K562 (cell line): ENCODE measurements around the gene SH2D7. TPM values are rescaled to one million over a fixed set of nuclear protein-coding genes. Genes with fewer than 3 reads are reported as not detected.

ENCODE experiments used
- ATAC-seq: fragments of 200-7000 bp; cut with Tn5 transposase; 3 replicates; pipeline ENCODE4 v1.9.1; 2020; ENCODE audit warnings: moderate library complexity
- BruUV-seq: library from RNA; stranded (reverse); fragments of 400-500 nt; replicated peaks from 2 replicates; lab custom pipeline; 2021; lab: Mats Ljungman, UMichigan
- CTCF ChIA-PET: fragments of 300-600 bp; formaldehyde crosslinking; extraction: SDS; loops from one replicate; lab custom pipeline; 2021; ENCODE audit warnings: low intra/inter-chr PET ratio; lab: Yijun Ruan, JAX
- POLR2A ChIA-PET: fragments of 300-600, 350-650 bp; sonication (Branson Sonifier 250); formaldehyde crosslinking; extraction: SDS; loops from one replicate; lab custom pipeline; 2021; ENCODE audit warnings: antibody characterized with exemption, inconsistent platforms; lab: Yijun Ruan, JAX
- DNase-seq, 4 experiments: peaks; one replicate each; pipeline versions ENCODE4 v3.0.0 to v3.0.0-alpha.2; 2011 to 2018; ENCODE audit warnings: low spot score in 3 of 4, mixed read lengths in 3 of 4; ENCODE audit errors: extremely low read depth in 1 of 4
- FAIRE-seq: peaks from 2 replicates; lab custom pipeline; 2011; peaks lifted over from hg19 to GRCh38; lab: Jason Lieb, UNC
- H2AFZ ChIP-seq: 2 replicates; pipeline ENCODE4 v1.6.0; 2011; ENCODE audit warnings: low read depth, low read length, control low read depth, inconsistent platforms
- H3K27ac ChIP-seq: fragments of 200-600 bp; 3 replicates; pipeline ENCODE4 v1.8.0; 2011; ENCODE audit warnings: low read depth, mild to moderate bottlenecking, control low read depth, inconsistent platforms, low read length, moderate library complexity, mixed read lengths; ENCODE audit errors: extremely low read depth
- H3K27me3 ChIP-seq, 2 experiments: fragments of 300-600 bp in 1 of 2; 2 replicates in 1 of 2; 3 replicates in 1 of 2; pipeline versions ENCODE4 v1.6.0 to v1.8.0; 2011; ENCODE audit warnings: inconsistent platforms in 2 of 2, low read length in 2 of 2, mild to moderate bottlenecking in 1 of 2, mixed read lengths in 1 of 2, moderate library complexity in 1 of 2; ENCODE audit not compliant: control insufficient read depth in 2 of 2, insufficient read depth in 2 of 2
- H3K36me3 ChIP-seq: fragments of 300-600 bp; 3 replicates; pipeline ENCODE4 v1.8.0; 2011; ENCODE audit warnings: mild to moderate bottlenecking, low read length, inconsistent platforms; ENCODE audit not compliant: control insufficient read depth, insufficient read depth
- H3K4me1 ChIP-seq, 2 experiments: fragments of 200-600 bp in 1 of 2; replicated peaks in 1 of 2; 2 replicates in 1 of 2; 3 replicates in 1 of 2; pipeline versions ENCODE4 v1.5.1 to v1.8.0; 2011; ENCODE audit warnings: inconsistent platforms in 2 of 2, low read length in 2 of 2, mild to moderate bottlenecking in 1 of 2, mixed read lengths in 1 of 2, moderate library complexity in 1 of 2; ENCODE audit not compliant: control insufficient read depth in 2 of 2, insufficient read depth in 2 of 2
- H3K4me2 ChIP-seq: 2 replicates; pipeline ENCODE4 v1.6.1; 2011; ENCODE audit warnings: low read length, control low read depth, inconsistent platforms, mixed read lengths; ENCODE audit not compliant: insufficient read depth
- H3K4me3 ChIP-seq: fragments of 200-600 bp; sonication (generic), shearing (Covaris generic); 2 replicates; pipeline ENCODE4 v1.5.1; 2016; ENCODE audit warnings: control low read depth, inconsistent platforms
- H3K79me2 ChIP-seq: fragments of 200-600 bp; 3 replicates; pipeline ENCODE4 v1.8.0; 2011; ENCODE audit warnings: low read length, inconsistent platforms; ENCODE audit not compliant: control insufficient read depth, insufficient read depth
- H3K9ac ChIP-seq, 2 experiments: 2 replicates each; pipeline versions ENCODE4 v1.6.0 to v1.6.1; 2011; ENCODE audit warnings: low read depth in 2 of 2, low read length in 2 of 2, control low read depth in 1 of 2, inconsistent platforms in 1 of 2, mild to moderate bottlenecking in 1 of 2, mixed read lengths in 1 of 2; ENCODE audit not compliant: insufficient read depth in 1 of 2
- H3K9me1 ChIP-seq: one replicate; pipeline ENCODE4 v1.6.0; 2011; ENCODE audit warnings: inconsistent platforms, mild to moderate bottlenecking, low read length, moderate library complexity; ENCODE audit not compliant: control insufficient read depth, insufficient read depth
- H3K9me3 ChIP-seq: replicated peaks from 2 replicates; pipeline ENCODE4 v1.5.1; 2011; ENCODE audit warnings: low read depth, low read length, inconsistent platforms; ENCODE audit not compliant: control insufficient read depth, insufficient read depth
- H4K20me1 ChIP-seq: replicated peaks from 2 replicates; pipeline ENCODE4 v1.6.1; 2011; ENCODE audit warnings: low read length, inconsistent platforms, mixed read lengths; ENCODE audit not compliant: control insufficient read depth, insufficient read depth
- FOSL1 ChIP-seq: fragments of 200-800 bp; sonication (Bioruptor generic); conservative IDR thresholded peaks from 2 replicates; pipeline ENCODE4 v1.6.1; 2016; ENCODE audit warnings: missing genetic modification characterization, missing compliant biosample characterization
- NFE2 ChIP-seq: IDR thresholded peaks from 2 replicates; pipeline ENCODE4 v1.6.1; 2014; ENCODE audit warnings: antibody characterized with exemption, low read depth
- XRCC5 ChIP-seq: fragments of 200-400 bp; formaldehyde crosslinking; IDR thresholded peaks from 2 replicates; pipeline ENCODE4 v1.6.1; 2017; ENCODE audit warnings: low read depth, mild to moderate bottlenecking, low read length
- ZBTB1 ChIP-seq: sonication (generic); formaldehyde crosslinking; IDR thresholded peaks from 2 replicates; pipeline ENCODE4 v1.8.1; 2023; ENCODE audit warnings: missing genetic modification reagents, low read depth, mild to moderate bottlenecking, borderline replicate concordance
- ZNF24 ChIP-seq: fragments of 450-650 bp; IDR thresholded peaks from 2 replicates; pipeline ENCODE4 v1.6.1; 2016
- WGBS: fragments of 100-300 bp; shearing (Covaris generic); methylation state at CpG from one replicate; pipeline ENCODE4 v1.1.6; 2016; ENCODE audit warnings: low coverage, mixed read lengths; ENCODE audit not compliant: insufficient coverage; ENCODE audit errors: missing lambda C conversion rate; 5-methylcytosine and 5-hydroxymethylcytosine counted together
- in situ Hi-C: fragments of 300-500 bp; cut with MboI; formaldehyde crosslinking; loops from 4 replicates; pipeline ENCODE4 v1.15.0; 2018; ENCODE audit warnings: inconsistent platforms, mixed read lengths
- intact Hi-C: fragments of 100-400 bp; cut with micrococcal nuclease; formaldehyde crosslinking; loops from 2 replicates; pipeline ENCODE4 v1.14.2; 2022
- polyA plus RNA-seq, 8 experiments: library from polyadenylated mRNA; depleted of rRNA in 4 of 8; stranded (reverse) in 5 of 8; unstranded in 3 of 8; fragments of >200 nt; fragmentation: Nextera tagmentation in 2 of 8; fragmentation: Illumina TruSeq in 1 of 8; extraction: Ambion mirVana in 2 of 8; extraction: Trizol in 1 of 8; gene quantifications; 2 replicates each; pipeline versions ENCODE4 v1.2.1 to v1.2.3, GENCODE V29; 2011 to 2014; ENCODE audit warnings: inconsistent platforms in 1 of 8, missing spikeins in 1 of 8
- total RNA-seq, 7 experiments: library from RNA; depleted of rRNA in 6 of 7; stranded (reverse); fragments of >200 nt in 6 of 7; fragmentation: Illumina TruSeq in 2 of 7; extraction: Trizol in 2 of 7; gene quantifications; 2 replicates each; pipeline versions ENCODE4 v1.2.1 to v1.2.3, GENCODE V29; 2011 to 2021; ENCODE audit warnings: low replicate concordance in 1 of 7
- TF ChIP-seq, protein P1 (sequence below): IDR thresholded peaks from 3 replicates; pipeline ENCODE4 v1.6.1; 2011; ENCODE audit warnings: borderline replicate concordance, mild to moderate bottlenecking; ENCODE audit not compliant: insufficient read length, insufficient read depth
- TF ChIP-seq, protein P2 (sequence below), 2 experiments: fragments of 450-650 bp in 1 of 2; sonication (generic) in 1 of 2; formaldehyde crosslinking in 1 of 2; IDR thresholded peaks in 1 of 2; conservative IDR thresholded peaks in 1 of 2; 2 replicates each; pipeline versions ENCODE4 v1.6.1 to v1.8.1; 2016 to 2023; ENCODE audit warnings: mild to moderate bottlenecking in 2 of 2, moderate library complexity in 2 of 2, inconsistent platforms in 1 of 2, missing genetic modification reagents in 1 of 2

SH2D7 gene
- total and polyA plus RNA-seq, 9 of the 15 experiments (the other 6 are each of a cell fraction or from before 2014, with no cell fraction given): not detected

DNA sequence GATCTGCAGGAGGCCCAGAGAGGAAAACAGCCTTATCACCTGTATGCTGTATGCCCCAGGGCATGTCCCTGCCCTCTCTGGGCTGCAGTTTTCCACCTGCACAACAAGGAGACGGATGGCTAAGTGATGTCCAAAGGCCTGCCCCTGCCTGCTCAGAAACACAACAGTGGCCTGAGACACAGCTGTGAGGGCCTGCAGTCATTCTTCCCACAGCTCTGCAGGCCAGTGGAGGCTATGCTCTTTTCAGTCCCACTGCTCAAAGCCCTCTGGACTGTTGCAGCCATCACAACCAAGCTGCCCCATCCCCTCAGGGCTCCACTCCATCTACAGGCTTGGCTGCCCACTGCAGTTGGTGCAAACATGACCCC, 9.6 kb upstream of the SH2D7 start:
- Histone ChIP-seq H3K9me3 (no peaks in the 10 kb centered on the region), H3K4me2 (no peak overlapping the region), H3K27me3 (no peaks in the 10 kb centered on the region), H3K9ac (no peak overlapping the region), H4K20me1 (no peaks in the 10 kb centered on the region), H3K79me2 (no peaks in the 10 kb centered on the region), H3K9me1 (no peaks in the 10 kb centered on the region), H2AFZ (peak overlapping the region; percentile 69; the same call in 1 of the 2 replicates), H3K27ac (no peak overlapping the region), H3K36me3 (no peaks in the 10 kb centered on the region), H3K4me1 (0 out of 5 replicates have a peak, but pooled peaks cover 0 to 3% of the 10 kb centered on the region in 2 experiments), H3K4me3 (no peak overlapping the region)
- BruUV-seq: no TSS peak
- intact Hi-C loops: no loop called here
- POLR2A ChIA-PET: no interaction called here
- FAIRE-seq (no peak), DNase-seq (no peak), ATAC-seq (peak; percentile 21; the same call in 2 of the 3 replicates)
- in situ Hi-C loops: no loop called here
- 50% methylated on average over 1 of the region's 1 CpG for WGBS
- CTCF ChIA-PET: no interaction called here
- TF ChIP-seq, protein P1, sequence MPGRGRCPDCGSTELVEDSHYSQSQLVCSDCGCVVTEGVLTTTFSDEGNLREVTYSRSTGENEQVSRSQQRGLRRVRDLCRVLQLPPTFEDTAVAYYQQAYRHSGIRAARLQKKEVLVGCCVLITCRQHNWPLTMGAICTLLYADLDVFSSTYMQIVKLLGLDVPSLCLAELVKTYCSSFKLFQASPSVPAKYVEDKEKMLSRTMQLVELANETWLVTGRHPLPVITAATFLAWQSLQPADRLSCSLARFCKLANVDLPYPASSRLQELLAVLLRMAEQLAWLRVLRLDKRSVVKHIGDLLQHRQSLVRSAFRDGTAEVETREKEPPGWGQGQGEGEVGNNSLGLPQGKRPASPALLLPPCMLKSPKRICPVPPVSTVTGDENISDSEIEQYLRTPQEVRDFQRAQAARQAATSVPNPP: no peak
- TF ChIP-seq NFE2 (no peak), XRCC5 (no peak), ZNF24 (no peak), FOSL1 (tag) (0 out of 2 replicates have a peak, but pooled peaks have one; percentile 5), ZBTB1 (CRISPR knock-in tag) (no peak)
- TF ChIP-seq, protein P2, sequence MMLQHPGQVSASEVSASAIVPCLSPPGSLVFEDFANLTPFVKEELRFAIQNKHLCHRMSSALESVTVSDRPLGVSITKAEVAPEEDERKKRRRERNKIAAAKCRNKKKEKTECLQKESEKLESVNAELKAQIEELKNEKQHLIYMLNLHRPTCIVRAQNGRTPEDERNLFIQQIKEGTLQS (IDR thresholded peaks at IDR 0.05): 0 out of 2 replicates have a peak, but pooled peaks have one; percentile 0
- TF ChIP-seq, protein P2 (CRISPR knock-in tag; conservative IDR thresholded peaks at IDR 0.05): no peak
